Effector memory CD4-positive, alpha-beta T cell (primary cell): ENCODE measurements around the gene ZNF24.

Source experiments
- DNase-seq, 3 donors: peaks; one replicate each; pipeline ENCODE4 v3.0.0-alpha.2; 2020
- H3K27ac ChIP-seq: 2 replicates; pipeline ENCODE4 v1.7.0; 2013; ENCODE audit warnings: mild to moderate bottlenecking, low read length, moderate library complexity; ENCODE audit not compliant: insufficient read depth, poor library complexity, severe bottlenecking
- H3K27me3 ChIP-seq: replicated peaks from 2 replicates; pipeline ENCODE4 v1.7.0; 2013; ENCODE audit warnings: mild to moderate bottlenecking, low read length; ENCODE audit not compliant: insufficient read depth, control insufficient read depth, poor library complexity, severe bottlenecking
- H3K36me3 ChIP-seq: 2 replicates; pipeline ENCODE4 v1.7.0; 2013; ENCODE audit warnings: mild to moderate bottlenecking, low read length, moderate library complexity; ENCODE audit not compliant: control insufficient read depth, insufficient read depth
- H3K4me1 ChIP-seq: 2 replicates; pipeline ENCODE4 v1.7.0; 2013; ENCODE audit warnings: low read length, mild to moderate bottlenecking; ENCODE audit not compliant: control insufficient read depth, insufficient read depth, poor library complexity, severe bottlenecking
- H3K4me3 ChIP-seq: 2 replicates; pipeline ENCODE4 v1.7.0; 2013; ENCODE audit warnings: low read length, low read depth, mild to moderate bottlenecking; ENCODE audit not compliant: insufficient read depth, poor library complexity, severe bottlenecking
- H3K9me3 ChIP-seq: 2 replicates; pipeline ENCODE4 v1.7.0; 2013; ENCODE audit warnings: mild to moderate bottlenecking, low read length, moderate library complexity; ENCODE audit not compliant: control insufficient read depth

Gene ZNF24

DNA sequence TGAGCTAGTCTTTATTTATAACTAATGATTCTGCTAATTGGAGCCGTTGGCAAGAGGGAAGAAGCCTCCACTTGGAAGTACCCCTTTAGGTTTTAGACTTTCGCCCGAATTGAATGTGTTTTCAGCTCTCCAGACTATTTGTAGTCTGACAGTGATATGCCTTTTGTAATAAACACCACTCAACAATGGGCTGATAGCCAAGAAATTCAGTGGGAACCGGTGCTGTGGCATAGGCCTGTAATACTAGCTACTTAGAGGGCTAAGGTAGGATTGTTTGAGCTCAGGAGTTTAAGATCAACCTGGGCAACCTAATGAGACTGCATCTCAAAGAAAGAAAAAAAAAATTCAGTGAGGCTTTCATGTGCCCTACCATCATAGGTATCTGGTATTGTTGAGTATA lies 40.6 kb downstream of the ZNF24 start:
- Histone ChIP-seq H3K27me3 (no peaks in the 10 kb centered on the region), H3K9me3 (peaks cover 52% of the 10 kb centered on the region), H3K4me3 (no peak overlapping the region), H3K36me3 (peaks cover 65% of the 10 kb centered on the region), H3K4me1 (no peaks in the 10 kb centered on the region), H3K27ac (no peak overlapping the region)
- no peak for DNase-seq

DNA sequence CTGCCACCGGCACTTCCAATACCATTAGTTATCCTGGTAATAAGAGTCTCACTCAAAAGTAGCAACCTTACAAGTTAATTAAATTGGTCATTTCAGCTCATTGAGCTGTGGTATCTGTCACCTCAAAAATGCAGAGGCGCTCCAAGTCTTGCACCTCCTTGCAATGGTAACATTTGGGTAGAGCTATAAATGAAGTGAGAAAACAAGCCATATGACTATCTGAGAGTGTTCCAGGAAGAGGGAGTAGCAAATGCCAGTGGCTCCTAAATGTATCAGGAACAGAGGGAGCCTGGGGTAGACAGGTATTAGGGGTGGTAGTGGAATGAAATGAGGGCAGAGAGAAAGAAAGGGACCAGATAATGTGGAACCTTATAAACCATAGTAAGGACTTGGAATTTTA lies 48.2 kb downstream of the ZNF24 start:
- Histone ChIP-seq H3K27me3 (no peaks in the 10 kb centered on the region), H3K4me1 (no peaks in the 10 kb centered on the region), H3K9me3 (peaks cover 3% of the 10 kb centered on the region), H3K36me3 (peaks cover 19% of the 10 kb centered on the region), H3K4me3 (no peak overlapping the region), H3K27ac (no peak overlapping the region)
- no peak for DNase-seq

DNA sequence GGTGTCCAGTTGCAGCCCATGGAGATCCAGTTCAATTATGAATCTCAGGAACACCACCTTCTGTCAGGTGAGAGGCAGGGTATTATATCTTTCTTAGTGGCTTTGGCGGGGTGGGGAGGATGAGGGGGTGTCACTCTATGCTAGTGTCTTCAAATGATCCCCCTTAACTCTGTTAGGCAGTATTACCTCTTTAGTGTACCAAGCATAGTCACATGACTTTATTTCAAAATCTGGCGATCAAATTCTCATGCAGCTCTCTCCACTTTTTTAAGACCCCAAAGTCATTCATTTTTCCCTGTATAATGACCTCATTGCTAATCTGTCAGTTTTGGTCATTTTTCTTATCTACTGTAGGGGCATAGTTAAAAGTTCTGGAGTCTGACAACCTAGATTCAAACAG lies 53.1 kb downstream of the ZNF24 start:
- peak overlapping the region; percentile 70 for H3K4me3 ChIP-seq
- H3K36me3 ChIP-seq = peaks cover 3% of the 10 kb centered on the region
- H3K27ac ChIP-seq = peak overlapping the region; percentile 71
- peaks cover 6% of the 10 kb centered on the region for H3K4me1 ChIP-seq
- no peak for DNase-seq
- H3K9me3 ChIP-seq = no peaks in the 10 kb centered on the region
- H3K27me3 ChIP-seq = no peaks in the 10 kb centered on the region

DNA sequence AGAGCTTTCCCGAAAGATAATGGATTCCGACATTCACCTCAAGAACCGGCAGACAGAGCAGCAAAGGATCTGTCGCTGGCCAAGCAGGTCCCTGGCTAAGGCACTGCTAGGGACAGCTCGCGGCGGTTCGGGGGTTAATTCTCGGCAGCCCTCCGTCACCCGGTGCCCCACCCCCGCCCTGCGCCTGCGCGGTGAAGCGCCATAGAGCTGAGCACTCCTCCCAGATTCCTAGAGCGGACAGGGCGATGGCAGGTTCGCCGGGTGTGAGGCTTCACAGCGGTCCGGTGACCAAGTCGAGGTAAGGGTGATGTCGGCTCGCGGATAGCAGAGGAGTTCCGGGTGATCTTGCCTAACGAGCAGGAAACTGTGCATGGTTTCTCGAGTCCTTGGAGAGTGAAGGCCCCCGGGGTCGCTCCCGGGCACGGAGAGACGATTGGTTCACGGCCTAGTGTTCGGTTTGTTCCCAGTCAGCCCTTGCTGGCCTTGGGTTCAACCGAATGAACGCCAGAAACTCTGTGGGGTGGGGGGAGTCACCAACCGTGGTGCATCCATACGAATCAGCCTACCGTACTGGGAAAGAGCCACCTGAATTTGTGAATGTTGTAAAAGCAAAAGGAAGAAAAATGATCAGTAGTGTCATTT lies 54.0 kb downstream of the ZNF24 start, which contains the start of gene ZSCAN30:
TSS of gene ZSCAN30 (minus strand) at position 136 of the 642 bp plus-strand sequence. CDS start 25,877 bp downstream, outside the sequence.
- Histone ChIP-seq H3K27me3 (no peaks in the 10 kb centered on the region), H3K27ac (peak within 1 kb of the TSS; percentile 71), H3K36me3 (no peaks in the 10 kb centered on the region), H3K4me1 (peaks cover 6% of the 10 kb centered on the region), H3K4me3 (peak within 1 kb of the TSS; percentile 70), H3K9me3 (no peaks in the 10 kb centered on the region)
- DNase-seq = peak; percentile 91 to 94 (median 91)

DNA sequence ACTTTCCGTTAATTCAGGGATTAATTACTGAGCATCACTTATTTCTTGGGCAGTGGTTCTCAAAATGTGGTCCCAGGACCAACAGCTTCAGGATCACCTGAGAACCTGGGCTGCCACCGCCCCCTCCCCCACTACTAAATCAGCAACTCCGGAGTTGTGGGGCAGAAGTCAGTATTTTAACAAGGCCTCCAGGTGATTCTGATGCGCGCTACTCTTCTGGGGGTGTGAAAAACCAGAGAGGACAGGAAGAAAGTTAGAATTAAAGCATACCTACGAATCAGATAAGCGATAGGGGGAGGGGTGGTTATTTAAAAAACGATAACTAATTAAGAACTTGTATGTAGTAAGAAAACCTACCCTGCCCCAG lies 54.5 kb downstream of the ZNF24 start:
- Histone ChIP-seq H3K9me3 (no peaks in the 10 kb centered on the region), H3K27ac (peak overlapping the region; percentile 71), H3K4me3 (peak overlapping the region; percentile 70), H3K36me3 (no peaks in the 10 kb centered on the region), H3K4me1 (peaks cover 6% of the 10 kb centered on the region), H3K27me3 (no peaks in the 10 kb centered on the region)
- peak in 1 of 3 donors; percentile 14 for DNase-seq

DNA sequence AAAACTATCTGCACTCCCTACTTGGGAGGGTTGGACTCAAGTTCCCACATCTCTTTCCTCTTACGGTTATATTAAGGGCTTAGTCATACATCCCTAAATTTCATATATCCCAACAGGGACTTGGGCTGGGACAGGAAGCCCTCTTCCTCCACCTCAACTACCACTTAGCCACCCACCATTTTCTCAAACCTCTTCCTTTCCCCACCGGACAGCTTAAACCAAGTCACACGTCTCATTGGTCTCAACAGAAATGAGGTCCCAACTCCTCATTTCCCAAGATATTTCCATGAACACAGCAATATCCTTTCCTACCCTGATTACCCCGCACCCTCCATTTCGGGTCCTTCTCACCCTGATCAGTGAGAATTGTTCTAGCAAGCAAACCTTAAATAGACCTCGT lies 54.9 kb downstream of the ZNF24 start:
- no peaks in the 10 kb centered on the region for H3K36me3 ChIP-seq
- peak overlapping the region; percentile 71 for H3K27ac ChIP-seq
- H3K4me1 ChIP-seq = peaks cover 6% of the 10 kb centered on the region
- no peak for DNase-seq
- H3K4me3 ChIP-seq = peak overlapping the region; percentile 70
- H3K9me3 ChIP-seq = no peaks in the 10 kb centered on the region
- H3K27me3 ChIP-seq = no peaks in the 10 kb centered on the region

DNA sequence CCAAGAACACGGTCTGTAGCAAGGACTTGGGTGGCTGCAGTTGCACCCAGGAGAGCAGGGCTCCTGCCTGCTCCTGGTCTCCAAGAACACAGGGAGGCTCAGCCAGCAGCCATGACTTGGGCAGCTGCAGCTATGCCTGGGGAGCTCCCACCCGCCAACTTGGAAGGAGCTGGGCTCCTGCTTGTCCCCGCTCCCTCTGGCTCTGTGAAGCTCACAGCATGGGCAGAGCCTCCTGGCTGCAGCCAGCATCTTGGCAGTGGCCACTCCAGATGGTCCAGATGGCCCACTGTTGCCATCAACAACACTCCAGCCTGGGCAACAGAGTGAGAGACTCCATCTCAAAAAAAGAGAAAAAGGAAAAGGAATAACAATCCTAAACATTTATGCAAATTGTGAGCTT lies 59.4 kb downstream of the ZNF24 start:
- Histone ChIP-seq H3K4me3 (no peak overlapping the region), H3K9me3 (no peaks in the 10 kb centered on the region), H3K36me3 (no peaks in the 10 kb centered on the region), H3K4me1 (peaks cover 6% of the 10 kb centered on the region), H3K27me3 (no peaks in the 10 kb centered on the region), H3K27ac (no peak overlapping the region)
- DNase-seq = no peak

DNA sequence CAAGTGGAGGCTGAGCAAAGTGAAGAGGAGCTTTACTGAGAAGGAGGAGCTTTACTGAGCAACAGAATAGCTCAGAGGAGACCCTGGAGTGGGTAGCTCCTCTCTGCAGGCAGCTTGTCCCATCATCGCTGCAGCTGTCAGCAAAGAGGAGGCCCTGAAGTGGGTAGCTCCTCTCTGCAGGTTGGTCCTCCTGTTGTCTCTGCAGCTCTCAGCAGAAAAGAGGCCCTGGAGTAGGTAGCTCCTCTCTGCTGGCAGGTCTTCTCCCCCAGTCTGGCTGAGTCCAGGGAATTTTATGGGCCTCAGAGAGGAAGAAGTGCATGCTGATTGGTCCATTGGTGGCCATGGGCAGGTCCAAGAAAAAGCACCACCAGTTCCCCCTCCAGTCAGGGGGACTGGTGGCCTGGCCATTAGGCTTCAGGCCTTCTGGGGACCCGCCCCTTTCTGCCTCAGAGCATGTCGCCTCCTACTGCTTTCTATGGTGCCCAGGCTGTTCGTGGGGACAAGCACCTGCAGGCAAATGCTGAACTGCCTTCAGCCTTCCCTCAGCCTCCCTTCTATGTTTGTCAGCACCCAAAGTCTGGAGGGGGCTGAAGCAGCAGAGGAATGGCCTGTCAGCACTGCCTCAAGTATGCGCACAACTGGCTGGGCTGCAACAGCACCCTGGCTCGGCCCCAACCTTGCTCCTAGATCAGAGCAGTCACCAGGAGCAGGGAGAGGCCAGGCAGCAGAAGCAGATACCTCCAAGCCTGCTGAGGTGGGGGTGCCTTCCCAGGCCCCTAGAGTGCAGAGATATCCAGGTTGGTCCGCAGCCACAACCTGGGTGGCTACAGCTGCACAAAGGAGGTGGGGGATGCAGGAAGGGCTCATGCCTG lies 60.1 kb downstream of the ZNF24 start:
- Histone ChIP-seq H3K9me3 (no peaks in the 10 kb centered on the region), H3K4me3 (no peak overlapping the region), H3K4me1 (peaks cover 1% of the 10 kb centered on the region), H3K36me3 (no peaks in the 10 kb centered on the region), H3K27ac (no peak overlapping the region), H3K27me3 (no peaks in the 10 kb centered on the region)
- DNase-seq = no peak

DNA sequence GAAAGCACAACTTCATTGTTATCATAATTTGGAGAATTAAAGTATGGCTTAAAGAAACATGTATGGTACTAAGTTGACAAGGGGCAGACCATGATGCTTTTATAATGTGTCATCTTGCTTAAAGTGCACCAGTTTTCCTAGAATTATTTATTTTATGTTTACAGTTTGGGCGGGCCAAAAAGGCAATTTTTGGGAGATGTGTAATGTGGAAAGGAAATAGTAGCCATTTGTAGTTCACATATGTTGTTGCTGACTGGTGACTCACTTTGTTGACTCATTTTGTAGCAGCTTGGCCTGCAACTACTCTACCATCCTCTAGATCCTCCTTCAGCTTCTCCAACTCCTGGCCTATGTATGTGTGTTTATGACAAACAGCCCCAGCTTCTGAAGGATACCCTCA lies 61.9 kb downstream of the ZNF24 start:
- Histone ChIP-seq H3K9me3 (no peaks in the 10 kb centered on the region), H3K27ac (no peak overlapping the region), H3K4me3 (no peak overlapping the region), H3K36me3 (no peaks in the 10 kb centered on the region), H3K4me1 (no peaks in the 10 kb centered on the region), H3K27me3 (no peaks in the 10 kb centered on the region)
- DNase-seq = no peak
